Mesothelial cell of epicardium (in vitro differentiated cells): Measurements from ENCODE around the gene ARID3C. TPM values are rescaled to one million over a fixed set of nuclear protein-coding genes. Genes with fewer than 3 reads are reported as not detected.

Experiments
- total RNA-seq: library from RNA; stranded (reverse); gene quantifications from 3 replicates; pipeline ENCODE4 v1.2.1, GENCODE V29; 2021

The ARID3C gene
- total RNA-seq, 1 donor from 2014 or later: 0.80 TPM

Other genes starting within 250 kb of the ARID3C start
- 16.9 to 18.2 TPM (median 18.1 TPM) in 3 replicates for gene FAM219A, start 170.5 kb downstream of the ARID3C start, total RNA-seq
- gene DNAI1, start 170.3 kb downstream of the ARID3C start, total RNA-seq: not detected in 3 replicates
- gene ENHO, start 106.1 kb downstream of the ARID3C start, total RNA-seq: 0.96 to 1.1 TPM (median 1.0 TPM) in 3 replicates
- 25.9 to 28.9 TPM (median 27.0 TPM) in 3 replicates for gene CNTFR, start 39.3 kb downstream of the ARID3C start, total RNA-seq
- gene RPP25L, start 17.0 kb downstream of the ARID3C start, total RNA-seq: 20.2 to 24.6 TPM (median 24.5 TPM) in 3 replicates
- gene DCTN3, start 8.6 kb downstream of the ARID3C start, total RNA-seq: 76.7 to 80.1 TPM (median 77.1 TPM) in 3 replicates
- 58.8 to 61.6 TPM (median 59.9 TPM) in 3 replicates for gene SIGMAR1, start 8.7 kb upstream of the ARID3C start, total RNA-seq
- gene GALT, start 17.6 kb upstream of the ARID3C start, total RNA-seq: 82.7 to 95.2 TPM (median 88.5 TPM) in 3 replicates
- 112 to 114 TPM (median 113 TPM) in 3 replicates for gene IL11RA, start 23.1 kb upstream of the ARID3C start, total RNA-seq
- gene CCL27, start 33.6 kb upstream of the ARID3C start, total RNA-seq: 0.61 to 0.84 TPM in 2 of 3 replicates, not detected in the other
- not detected in 3 replicates for gene CCL19, start 62.2 kb upstream of the ARID3C start, total RNA-seq
- gene CCL21, start 81.1 kb upstream of the ARID3C start, total RNA-seq: not detected in 3 replicates